HG03108 (cell line): ENCODE results near the gene PXT1.

Source experiments
- ATAC-seq: cut with Tn5 transposase; IDR thresholded peaks from one replicate; pipeline ENCODE4 v1.9.1; 2021; ENCODE audit warnings: moderate library complexity; ENCODE audit not compliant: unreplicated experiment

Gene PXT1

DNA sequence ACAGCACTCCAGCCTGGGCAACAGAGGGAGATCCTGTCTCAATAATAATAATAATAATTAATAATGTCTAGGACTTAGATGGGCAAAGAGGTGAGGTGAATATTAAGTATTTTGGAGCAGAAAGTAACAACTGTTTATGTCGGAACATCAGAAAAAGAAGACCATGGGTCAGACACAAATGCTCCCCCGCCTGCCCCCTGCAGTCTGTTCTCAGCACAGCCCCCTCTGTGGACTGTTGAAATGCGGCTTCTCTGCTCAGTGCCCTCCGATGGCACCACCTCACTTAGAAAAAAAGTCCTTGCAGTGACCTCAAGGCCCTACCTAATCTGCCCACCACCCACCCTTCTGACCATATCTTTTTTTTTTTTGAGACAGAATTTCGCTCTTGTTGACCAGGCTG lies 50.0 kb downstream of the PXT1 start:
- ATAC-seq, result no peak

DNA sequence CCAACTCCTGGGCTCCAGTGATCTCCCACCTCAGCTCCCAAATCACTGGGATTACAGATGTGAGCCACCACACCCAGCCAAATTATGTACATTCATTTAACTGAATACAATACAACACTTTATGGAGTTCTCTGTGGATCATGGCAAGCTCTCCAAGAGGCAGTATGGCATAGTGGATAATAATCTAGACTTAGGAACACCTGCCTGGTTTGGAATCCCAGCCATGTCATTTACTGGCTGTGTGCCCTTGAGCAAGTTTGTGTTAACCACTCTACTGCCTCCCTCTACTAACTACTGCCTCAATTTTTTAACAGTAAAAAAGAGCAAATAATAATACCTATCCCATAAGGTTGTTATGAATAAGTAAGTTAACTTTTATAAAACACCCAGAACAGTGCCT lies 53.3 kb downstream of the PXT1 start:
- no peak for ATAC-seq

- ATAC-seq, result no peak
Measured at GRCh38 chr6:36387440-36388303, 55.0 kb downstream of the PXT1 start, which contains the start of gene ETV7. TSS of gene ETV7 (minus strand) at chr6:36387669. CDS start at chr6:36387541, 128 bp downstream.

DNA sequence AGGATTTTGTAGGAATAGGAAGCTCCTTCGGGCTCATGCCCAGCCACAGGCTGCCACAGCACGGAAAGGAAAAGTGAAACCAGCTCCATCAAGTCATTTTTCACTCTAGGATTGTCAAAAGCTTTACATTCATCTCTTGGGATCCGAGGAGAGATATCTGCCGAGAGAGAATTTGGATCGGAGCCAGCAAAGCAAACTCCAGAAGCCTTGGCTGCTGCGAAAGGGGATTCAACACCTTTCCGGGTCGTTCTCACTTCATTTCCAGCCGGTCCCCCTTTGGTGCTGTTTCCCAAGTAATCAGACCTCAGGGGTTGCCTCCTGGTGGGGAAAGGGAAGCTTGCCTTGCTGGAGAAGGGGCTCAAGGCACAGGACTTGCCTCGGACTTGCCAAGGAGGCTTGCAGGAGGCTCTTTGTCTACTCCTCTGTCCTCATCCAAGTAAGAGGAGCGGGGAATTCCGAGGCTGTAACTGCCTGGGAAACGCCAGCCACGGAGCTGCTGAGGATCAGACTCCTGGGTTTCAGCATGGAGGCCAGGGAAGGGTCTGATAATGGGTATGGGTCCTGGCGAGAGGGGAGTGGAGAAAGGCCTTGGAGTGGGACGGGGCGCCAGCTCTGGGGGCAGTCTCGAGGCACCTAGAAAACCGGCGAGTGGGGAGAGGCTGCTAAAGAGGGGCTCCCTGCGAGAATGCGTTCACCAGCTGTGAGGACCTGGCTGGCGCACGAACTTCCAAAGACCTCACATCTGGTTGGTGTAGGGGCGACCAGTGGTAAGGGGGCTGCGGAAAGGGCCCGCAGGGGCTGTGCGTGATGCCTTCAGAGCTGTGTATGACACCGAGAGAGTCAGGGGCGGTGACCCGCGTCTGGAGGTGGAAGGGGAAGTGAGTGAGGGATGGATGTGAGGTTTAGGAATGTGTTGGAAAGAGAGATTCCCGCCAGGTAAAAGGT lies 55.9 kb downstream of the PXT1 start:
- no peak for ATAC-seq

DNA sequence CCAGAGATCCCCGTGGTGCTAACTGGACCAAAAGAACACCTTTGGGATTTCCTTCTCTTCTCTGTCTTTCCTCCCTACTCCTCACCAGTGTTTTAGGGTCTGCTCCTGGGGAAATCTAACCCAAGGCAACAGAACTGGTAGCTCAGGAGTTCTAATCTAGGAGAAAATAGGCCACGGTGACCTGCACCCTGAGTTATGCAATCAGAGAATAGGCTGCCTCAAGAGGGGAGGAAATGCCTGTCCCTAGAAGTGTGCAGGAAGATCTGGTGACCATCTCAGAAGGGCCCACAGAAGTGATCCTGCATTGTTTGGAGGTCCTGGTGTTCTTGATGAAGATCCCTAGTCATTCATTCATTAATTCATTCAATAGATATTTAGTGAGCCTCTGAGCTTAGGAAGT lies 58.6 kb downstream of the PXT1 start:
- no peak for ATAC-seq

- no peak for ATAC-seq
Measured at GRCh38 chr6:36383606-36384005, 59.0 kb downstream of the PXT1 start.

DNA sequence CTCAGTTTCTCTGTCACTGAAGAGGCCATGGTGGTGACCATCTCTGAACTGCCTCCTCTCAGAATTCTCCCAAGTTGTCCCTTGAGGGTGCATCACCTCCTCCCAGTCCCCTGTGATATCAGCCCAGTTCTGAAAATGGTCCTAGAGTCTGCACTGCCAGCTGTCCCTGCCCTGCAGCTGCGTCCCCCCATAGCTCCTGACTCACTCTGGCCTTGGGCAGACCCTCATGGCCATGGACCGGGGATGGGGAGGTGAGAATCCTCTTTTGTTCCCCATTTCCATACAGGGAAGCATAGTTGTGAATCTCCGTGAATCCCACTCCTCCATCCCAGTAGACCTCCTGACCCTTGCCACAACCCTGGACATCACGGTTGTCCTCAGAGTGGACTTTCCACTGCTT lies 59.7 kb downstream of the PXT1 start:
- ATAC-seq, result no peak

GRCh38 chr6:36381502-36382389 lies 60.9 kb downstream of the PXT1 start:
- no peak for ATAC-seq

GRCh38 chr6:36380166-36380565 lies 62.5 kb downstream of the PXT1 start:
- ATAC-seq, result no peak

GRCh38 chr6:36378936-36379335 lies 63.7 kb downstream of the PXT1 start:
- ATAC-seq, result no peak

GRCh38 chr6:36378243-36378920 lies 64.3 kb downstream of the PXT1 start:
- ATAC-seq, result no peak

GRCh38 chr6:36377594-36377993 lies 65.1 kb downstream of the PXT1 start:
- no peak for ATAC-seq

DNA sequence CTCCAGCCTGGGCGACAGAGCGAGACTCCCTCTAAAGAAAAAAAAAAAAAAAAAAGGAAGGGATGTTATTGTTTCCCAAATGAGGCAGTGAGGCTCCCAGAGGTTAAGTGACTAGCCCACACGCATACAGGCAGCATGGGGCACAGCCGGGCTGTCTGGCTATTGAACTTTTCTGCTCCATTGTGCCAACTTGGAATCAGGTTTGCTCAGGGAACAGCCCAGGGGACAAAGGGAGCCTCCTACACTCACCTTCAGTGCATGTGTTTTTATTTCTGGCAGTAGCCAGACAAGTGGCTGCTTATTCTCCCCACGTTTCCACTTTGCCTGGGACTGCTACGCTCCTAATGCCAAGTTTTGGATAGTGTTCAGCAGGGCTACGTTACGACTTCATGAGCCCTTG lies 65.9 kb downstream of the PXT1 start:
- no peak for ATAC-seq

GRCh38 chr6:36376183-36376582 lies 66.5 kb downstream of the PXT1 start:
- no peak for ATAC-seq

- no peak for ATAC-seq
Measured at GRCh38 chr6:36375644-36376155, 67.0 kb downstream of the PXT1 start.

DNA sequence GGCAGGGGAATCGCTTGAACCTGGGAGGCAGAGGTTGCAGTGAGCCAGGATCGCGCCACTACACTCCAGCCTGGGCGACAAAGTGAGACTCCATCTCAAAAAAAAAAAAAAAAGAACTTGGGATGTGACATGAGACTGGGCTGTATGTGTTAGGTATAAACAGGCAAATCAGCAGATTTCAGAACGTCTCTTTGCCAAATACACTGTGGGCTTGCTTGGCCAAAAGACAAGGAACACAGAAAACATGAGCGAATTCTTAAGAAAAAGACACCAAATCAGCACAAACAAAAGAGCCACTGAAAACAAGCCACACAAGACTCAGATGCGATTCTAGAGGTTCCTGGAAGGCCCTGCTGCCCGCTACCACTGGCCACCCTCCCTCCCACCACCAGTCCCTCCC lies 67.7 kb downstream of the PXT1 start:
- ATAC-seq, result no peak

DNA sequence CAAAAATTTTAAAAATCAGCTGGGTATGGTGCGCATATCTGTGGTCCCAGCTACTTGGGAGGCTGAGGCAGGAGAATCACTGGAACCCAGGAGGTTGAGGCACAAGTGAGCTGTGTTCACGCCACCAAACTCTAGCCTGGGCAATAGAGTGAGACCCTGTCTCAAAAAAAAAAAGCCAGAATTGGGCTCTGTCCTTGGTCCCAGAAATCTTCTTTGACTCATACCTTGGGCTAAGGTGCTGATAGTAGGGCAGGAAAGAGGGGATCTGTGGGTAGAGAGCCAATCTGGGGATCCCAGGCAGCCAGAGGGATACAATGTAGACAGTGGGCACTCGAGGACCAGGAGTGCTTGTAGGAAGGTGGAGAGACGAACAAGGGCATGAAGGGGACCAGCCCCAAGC lies 68.5 kb downstream of the PXT1 start:
- ATAC-seq, result no peak

DNA sequence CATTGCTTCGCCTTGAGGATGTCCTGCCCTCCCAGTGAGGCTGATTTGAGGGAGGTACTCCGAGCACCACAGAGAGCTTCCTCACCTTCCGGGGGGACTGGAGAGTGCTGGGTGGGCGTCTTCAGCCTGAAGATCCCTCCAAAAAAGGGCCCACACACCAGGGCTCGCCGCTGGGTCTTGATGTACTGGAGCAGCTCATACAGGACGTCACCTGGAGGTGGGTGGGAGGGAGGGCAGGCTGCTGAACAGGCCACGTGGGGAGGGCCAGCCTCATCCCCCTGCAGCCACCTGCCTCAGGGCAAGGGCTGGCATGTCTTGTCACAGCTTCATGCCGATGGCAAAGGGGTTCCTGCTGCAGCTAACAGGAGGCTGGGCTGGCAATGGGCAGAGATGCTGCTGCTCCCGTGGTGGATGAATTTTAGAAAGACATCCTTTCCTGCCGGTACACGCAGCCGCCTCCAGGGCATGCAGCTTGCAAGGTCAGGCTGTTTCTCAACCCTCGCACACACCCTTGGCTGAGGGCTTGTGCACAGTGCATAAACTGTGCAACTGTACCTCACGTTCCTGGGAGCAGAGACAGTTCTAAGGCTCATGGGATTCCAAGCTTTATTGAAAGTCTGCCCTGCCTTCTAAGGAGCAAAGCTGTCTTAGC lies 69.2 kb downstream of the PXT1 start:
- no peak for ATAC-seq

GRCh38 chr6:36372088-36372487 lies 70.6 kb downstream of the PXT1 start:
- ATAC-seq, result no peak

GRCh38 chr6:36371211-36371610 lies 71.4 kb downstream of the PXT1 start:
- no peak for ATAC-seq
